ENCODE measurements around the gene CYP4F12. TPM values are rescaled to one million over a fixed set of nuclear protein-coding genes. Genes with fewer than 3 reads are reported as not detected.
"Not testable (repeated sequence)": the region's sequence is repeated elsewhere in the genome, so short reads cannot be mapped to it uniquely, and the experiment has no call there.

CYP4F12 gene
- polyA plus RNA-seq, 3 donors from 2014 or later, result not detected

- H3K4me3 Mint-ChIP-seq, result no peak overlapping the region
- no peak for DNase-seq
- H3K27ac Mint-ChIP-seq, result no peak overlapping the region
These were observed 31.8 kb upstream of the CYP4F12 start for GRCh38 chr19:15640904-15641597.

GRCh38 chr19:15641901-15642491 is 30.9 kb upstream of the CYP4F12 start:
- H3K27ac Mint-ChIP-seq, result no peak overlapping the region
- H3K27me3 Mint-ChIP-seq (ENCODE audit: low read depth in 3 of 3), result peaks cover 2 to 7% (median 2%) of the 10 kb centered on the region in 3 donors
- peaks cover 0 to 2% of the 10 kb centered on the region in 2 donors for H3K4me1 Mint-ChIP-seq
- H3K36me3 Mint-ChIP-seq, result no peaks in the 10 kb centered on the region
- H3K4me3 Mint-ChIP-seq, result no peak overlapping the region
- H3K9me3 Mint-ChIP-seq, result no peaks in the 10 kb centered on the region
- DNase-seq, result no peak

More at GRCh38 chr19:15640904-15641597, 31.8 kb upstream of the CYP4F12 start:
- no peaks in the 10 kb centered on the region for H3K9me3 Mint-ChIP-seq
- peaks cover 0 to 2% of the 10 kb centered on the region in 2 donors for H3K4me1 Mint-ChIP-seq
- no peaks in the 10 kb centered on the region for H3K36me3 Mint-ChIP-seq
- peaks cover 2 to 6% (median 2%) of the 10 kb centered on the region in 3 donors for H3K27me3 Mint-ChIP-seq (ENCODE audit: low read depth in 3 of 3)

- DNase-seq, result no peak
- Mint-ChIP-seq H3K4me1 (peaks cover 0 to 2% of the 10 kb centered on the region in 2 donors), H3K27ac (no peak overlapping the region), H3K27me3 (ENCODE audit: low read depth in 3 of 3) (peaks cover 2 to 7% (median 2%) of the 10 kb centered on the region in 3 donors), H3K36me3 (no peaks in the 10 kb centered on the region), H3K4me3 (no peak overlapping the region), H3K9me3 (no peaks in the 10 kb centered on the region)
These were observed 30.1 kb upstream of the CYP4F12 start for GRCh38 chr19:15642807-15643206.

DNA sequence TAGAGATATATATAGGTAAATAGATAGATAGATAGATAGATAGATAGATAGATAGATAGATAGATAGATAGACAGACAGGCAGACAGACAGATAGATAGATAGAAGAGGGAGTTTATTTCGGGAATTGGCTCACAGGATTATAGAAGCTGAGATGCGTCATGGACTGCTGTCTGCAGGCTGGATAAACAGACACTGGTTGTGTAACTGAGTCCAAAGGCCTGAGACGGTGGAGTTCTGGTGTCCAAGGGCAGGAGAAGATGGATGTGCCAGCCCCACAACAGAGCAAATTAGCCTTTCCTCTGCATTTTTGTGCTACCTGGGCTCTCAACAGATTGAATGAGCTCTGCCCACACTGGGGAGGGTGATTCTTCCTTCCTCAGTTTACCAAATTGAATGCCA is 29.5 kb upstream of the CYP4F12 start:
- no peak overlapping the region for H3K4me3 Mint-ChIP-seq
- no peaks in the 10 kb centered on the region for H3K36me3 Mint-ChIP-seq
- peaks cover 2 to 7% (median 2%) of the 10 kb centered on the region in 3 donors for H3K27me3 Mint-ChIP-seq (ENCODE audit: low read depth in 3 of 3)
- no peak overlapping the region for H3K27ac Mint-ChIP-seq
- H3K9me3 Mint-ChIP-seq, result no peaks in the 10 kb centered on the region
- H3K4me1 Mint-ChIP-seq, result peaks cover 0 to 2% of the 10 kb centered on the region in 2 donors
- no peak for DNase-seq

GRCh38 chr19:15644066-15644741 is 28.7 kb upstream of the CYP4F12 start:
- no peak for DNase-seq
- Mint-ChIP-seq H3K36me3 (no peaks in the 10 kb centered on the region), H3K27me3 (ENCODE audit: low read depth in 3 of 3) (peaks cover 2 to 7% (median 4%) of the 10 kb centered on the region in 3 donors), H3K4me1 (peaks cover 0 to 2% of the 10 kb centered on the region in 2 donors), H3K9me3 (no peaks in the 10 kb centered on the region), H3K4me3 (no peak overlapping the region), H3K27ac (no peak overlapping the region)

- no peaks in the 10 kb centered on the region for H3K36me3 Mint-ChIP-seq
These were observed 28.1 kb upstream of the CYP4F12 start for GRCh38 chr19:15644816-15645215.

GRCh38 chr19:15649526-15649925 is 23.4 kb upstream of the CYP4F12 start:
- DNase-seq, result no peak
- H3K36me3 Mint-ChIP-seq, result no peaks in the 10 kb centered on the region

More at GRCh38 chr19:15644816-15645215, 28.1 kb upstream of the CYP4F12 start:
- H3K27me3 Mint-ChIP-seq (ENCODE audit: low read depth in 3 of 3), result peaks cover 2 to 7% (median 4%) of the 10 kb centered on the region in 3 donors
- no peaks in the 10 kb centered on the region for H3K9me3 Mint-ChIP-seq
- no peak for DNase-seq
- no peak overlapping the region for H3K27ac Mint-ChIP-seq
- no peak overlapping the region for H3K4me3 Mint-ChIP-seq
- H3K4me1 Mint-ChIP-seq, result peaks cover 0 to 2% of the 10 kb centered on the region in 2 donors

DNA sequence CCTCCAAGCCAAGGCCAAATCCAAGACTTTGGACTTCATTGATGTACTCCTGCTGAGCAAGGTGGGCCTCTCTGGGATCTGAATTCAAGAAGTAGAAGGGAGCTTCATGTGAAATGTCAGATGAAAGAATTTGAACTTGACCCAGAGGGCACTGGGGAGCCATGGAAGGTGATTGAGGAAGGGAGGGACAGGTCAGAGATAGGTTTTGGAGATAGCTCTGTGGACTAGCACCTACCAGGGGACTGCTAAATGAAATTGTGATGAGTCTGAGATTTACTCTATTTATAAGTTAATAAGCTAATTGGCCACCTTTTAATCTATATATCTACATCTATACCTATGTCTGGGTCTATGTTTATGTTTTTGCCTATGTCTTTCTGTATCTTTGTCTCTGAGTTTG is 22.8 kb upstream of the CYP4F12 start:
- H3K36me3 Mint-ChIP-seq, H3K4me1 Mint-ChIP-seq, DNase-seq, H3K4me3 Mint-ChIP-seq, H3K9me3 Mint-ChIP-seq, H3K27ac Mint-ChIP-seq: not testable (repeated sequence)
- H3K27me3 Mint-ChIP-seq (ENCODE audit: low read depth in 3 of 3), result peaks cover 3 to 17% (median 5%) of the 10 kb centered on the region in 3 donors

More at GRCh38 chr19:15649526-15649925, 23.4 kb upstream of the CYP4F12 start:
- Mint-ChIP-seq H3K4me1 (no peaks in the 10 kb centered on the region), H3K27ac (no peak overlapping the region), H3K4me3 (no peak overlapping the region), H3K9me3 (no peaks in the 10 kb centered on the region), H3K27me3 (ENCODE audit: low read depth in 3 of 3) (peaks cover 2 to 17% (median 5%) of the 10 kb centered on the region in 3 donors)

- H3K4me3 Mint-ChIP-seq, result no peak overlapping the region
- no peaks in the 10 kb centered on the region for H3K36me3 Mint-ChIP-seq
- H3K27ac Mint-ChIP-seq, result no peak overlapping the region
- H3K27me3 Mint-ChIP-seq (ENCODE audit: low read depth in 3 of 3), result peaks cover 7 to 15% (median 7%) of the 10 kb centered on the region in 3 donors
- no peaks in the 10 kb centered on the region for H3K4me1 Mint-ChIP-seq
- no peaks in the 10 kb centered on the region for H3K9me3 Mint-ChIP-seq
- DNase-seq, result no peak
These were observed 21.1 kb upstream of the CYP4F12 start for GRCh38 chr19:15651791-15652190.

GRCh38 chr19:15652559-15653278 is 20.2 kb upstream of the CYP4F12 start:
- Mint-ChIP-seq H3K4me3 (no peak overlapping the region), H3K9me3 (no peaks in the 10 kb centered on the region), H3K4me1 (no peaks in the 10 kb centered on the region), H3K27ac (no peak overlapping the region), H3K27me3 (ENCODE audit: low read depth in 3 of 3) (peaks cover 7 to 18% (median 7%) of the 10 kb centered on the region in 3 donors), H3K36me3 (no peaks in the 10 kb centered on the region)
- no peak for DNase-seq

- Mint-ChIP-seq H3K4me3 (no peak overlapping the region), H3K4me1 (no peaks in the 10 kb centered on the region), H3K36me3 (no peaks in the 10 kb centered on the region), H3K9me3 (no peaks in the 10 kb centered on the region), H3K27ac (no peak overlapping the region), H3K27me3 (ENCODE audit: low read depth in 3 of 3) (peaks cover 4 to 14% (median 9%) of the 10 kb centered on the region in 3 donors)
- DNase-seq, result no peak
These were observed 16.4 kb upstream of the CYP4F12 start for GRCh38 chr19:15656467-15656866.

DNA sequence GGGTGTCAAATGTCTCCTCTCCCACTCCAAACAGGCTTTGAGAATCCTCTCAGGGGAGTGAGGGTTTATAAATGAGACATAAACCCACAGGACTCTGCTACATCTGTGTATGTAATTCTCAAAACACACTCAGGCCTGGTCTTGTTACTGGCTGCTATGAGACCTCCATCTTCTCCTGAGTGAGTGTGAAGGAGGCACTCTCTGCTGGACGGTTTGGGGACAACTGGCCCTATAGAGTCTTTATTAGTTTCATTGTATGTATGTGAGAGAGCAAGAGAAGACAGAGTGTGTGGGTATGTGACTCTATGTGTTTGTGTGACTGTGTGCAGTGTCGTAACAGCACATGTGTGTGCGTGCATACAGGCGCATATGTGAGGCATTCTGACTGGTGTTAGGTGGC is 9.6 kb upstream of the CYP4F12 start:
- no peak overlapping the region for H3K4me3 Mint-ChIP-seq
- H3K9me3 Mint-ChIP-seq, result no peaks in the 10 kb centered on the region
- no peaks in the 10 kb centered on the region for H3K36me3 Mint-ChIP-seq
- peaks cover 0 to 8% (median 2%) of the 10 kb centered on the region in 3 donors for H3K27me3 Mint-ChIP-seq (ENCODE audit: low read depth in 3 of 3)
- H3K4me1 Mint-ChIP-seq, result no peaks in the 10 kb centered on the region
- no peak overlapping the region for H3K27ac Mint-ChIP-seq
- DNase-seq, result no peak

DNA sequence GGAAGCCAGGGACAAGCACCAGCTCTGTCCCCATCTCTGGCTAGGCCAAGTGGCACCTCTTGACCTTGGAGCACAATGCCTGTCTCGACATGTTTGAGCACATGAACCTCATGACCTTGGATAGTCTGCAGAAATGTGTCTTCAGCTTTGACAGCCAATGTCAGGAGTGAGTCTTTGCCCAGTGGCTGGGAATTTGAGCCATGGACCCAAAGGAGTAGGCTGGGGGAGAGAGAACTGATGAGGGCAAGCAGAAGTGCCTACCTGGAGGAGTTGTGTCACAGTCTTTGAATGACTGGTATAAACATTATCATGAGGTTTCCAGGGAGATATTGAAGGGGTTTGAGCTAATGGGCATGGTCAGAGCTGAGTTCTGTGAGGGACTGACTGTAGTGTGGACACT is 6.7 kb upstream of the CYP4F12 start:
- no peak overlapping the region for H3K27ac Mint-ChIP-seq

More for the DNA sequence above, 6.7 kb upstream of the CYP4F12 start:
- Mint-ChIP-seq H3K9me3 (no peaks in the 10 kb centered on the region), H3K4me1 (no peaks in the 10 kb centered on the region), H3K36me3 (no peaks in the 10 kb centered on the region), H3K4me3 (no peak overlapping the region), H3K27me3 (ENCODE audit: low read depth in 3 of 3) (peaks cover 0 to 8% (median 2%) of the 10 kb centered on the region in 3 donors)
- DNase-seq, result no peak

Data from immature natural killer cell (primary cell).